Measurements from ENCODE around the gene SUN2.

SUN2 gene

GRCh38 chr22:38776086-38776485, 20.3 kb upstream of the SUN2 start:
- no peak for DNase-seq (ENCODE audit: low read depth)

GRCh38 chr22:38775656-38776055, 19.9 kb upstream of the SUN2 start:
- no peak for DNase-seq (ENCODE audit: low read depth)

GRCh38 chr22:38774496-38775166, 18.8 kb upstream of the SUN2 start:
- DNase-seq (ENCODE audit: low read depth), result no peak

GRCh38 chr22:38773363-38773946, 17.7 kb upstream of the SUN2 start:
- DNase-seq (ENCODE audit: low read depth), result no peak

GRCh38 chr22:38772623-38772873, 16.8 kb upstream of the SUN2 start:
- DNase-seq (ENCODE audit: low read depth), result no peak

GRCh38 chr22:38770257-38770949, 14.6 kb upstream of the SUN2 start:
- no peak for DNase-seq (ENCODE audit: low read depth)

GRCh38 chr22:38768036-38768435, 12.2 kb upstream of the SUN2 start:
- no peak for DNase-seq (ENCODE audit: low read depth)

GRCh38 chr22:38767313-38767712, 11.5 kb upstream of the SUN2 start:
- DNase-seq (ENCODE audit: low read depth), result no peak

- DNase-seq (ENCODE audit: low read depth), result no peak
These were observed 10.4 kb upstream of the SUN2 start for GRCh38 chr22:38766076-38766777.

- no peak for DNase-seq (ENCODE audit: low read depth)
These were observed 6.8 kb upstream of the SUN2 start for GRCh38 chr22:38762551-38762983.

GRCh38 chr22:38761202-38762162, 5.7 kb upstream of the SUN2 start:
- DNase-seq (ENCODE audit: low read depth), result no peak

GRCh38 chr22:38760477-38761201, 4.8 kb upstream of the SUN2 start:
- DNase-seq (ENCODE audit: low read depth), result no peak

- DNase-seq (ENCODE audit: low read depth), result no peak
These were observed 3.2 kb upstream of the SUN2 start for GRCh38 chr22:38759005-38759404.

GRCh38 chr22:38758276-38758945, 2.6 kb upstream of the SUN2 start:
- DNase-seq (ENCODE audit: low read depth), result no peak

GRCh38 chr22:38757464-38757757, 1.6 kb upstream of the SUN2 start:
- DNase-seq (ENCODE audit: low read depth), result no peak

GRCh38 chr22:38756711-38757463, 1.1 kb upstream of the SUN2 start:
- DNase-seq (ENCODE audit: low read depth), result no peak

- DNase-seq (ENCODE audit: low read depth), result no peak
These were observed 465 bp downstream of the SUN2 start for GRCh38 chr22:38755155-38755910.

GRCh38 chr22:38754751-38755154, 1.0 kb downstream of the SUN2 start:
- DNase-seq (ENCODE audit: low read depth), result no peak

Data from CMK (cell line).